ENCODE measurements around the gene DDA1.

Gene DDA1

GRCh38 chr19:17333611-17334413 lies 24.4 kb downstream of the DDA1 start (continued):
- no peak for TF ChIP-seq ZNF843 (tag by site-specific recombination; IDR thresholded peaks at IDR 0.05)
- no peak for TF ChIP-seq SCRT1 (tag by site-specific recombination; IDR thresholded peaks at IDR 0.05; ENCODE audit: borderline replicate concordance)
- peak; percentile 97 for TF ChIP-seq ZNF239 (tag by site-specific recombination; IDR thresholded peaks at IDR 0.05)

- Histone ChIP-seq H3K36me3 (ENCODE audit: control insufficient read depth in 2 of 2, insufficient read depth in 1 of 2, low read length in 2 of 2) (peaks cover 0 to 31% of the 10 kb centered on the region in 2 experiments; a peak in 2 of 3 replicates), H3K27ac (ENCODE audit: extremely low read depth, low read depth, low read length) (peak within 1 kb of the TSS; percentile 57; the same call in 1 of the 2 replicates), H3K4me3 (ENCODE audit: low read depth, low read length) (peak within 1 kb of the TSS; percentile 72), H3K9me3 (ENCODE audit: control insufficient read depth, insufficient read depth, low read depth, low read length) (no peaks in the 10 kb centered on the region), H3K4me1 (ENCODE audit: control insufficient read depth, insufficient read depth, low read length) (peaks cover 8% of the 10 kb centered on the region)
- ChIA-PET CTCF (interaction anchor here (0.6 to 2.4 kb wide), 14 partner anchors 22 to 529 kb away, joined by 3 to 9 read pairs (median 3); partner anchors contain the start of gene MRPL34), POLR2A (interaction anchor here (0.7 to 7.6 kb wide), 6 partner anchors 11 to 85 kb away, joined by 3 to 64 read pairs (median 4); partner anchors contain the start of genes DDA1 and MVB12A)
- TF ChIP-seq ZNF555 (tag by site-specific recombination; conservative IDR thresholded peaks at IDR 0.05) (no peak), ZNF654 (tag by site-specific recombination; IDR thresholded peaks at IDR 0.05; ENCODE audit: low read depth) (no peak), ZNF529 (tag by site-specific recombination; IDR thresholded peaks at IDR 0.05; ENCODE audit: insufficient replicate concordance) (peak; percentile 63), ZXDB (tag by site-specific recombination; IDR thresholded peaks at IDR 0.05) (peak; percentile 96), ZNF37A (tag by site-specific recombination; IDR thresholded peaks at IDR 0.05) (peak; percentile 67), ZIC2 (tag by site-specific recombination; IDR thresholded peaks at IDR 0.05) (peak; percentile 79), ZNF157 (tag by site-specific recombination; IDR thresholded peaks at IDR 0.05) (no peak), YY1 (tag by site-specific recombination; IDR thresholded peaks at IDR 0.05) (peak; percentile 82), ZFP41 (tag by site-specific recombination; IDR thresholded peaks at IDR 0.05; ENCODE audit: borderline replicate concordance) (no peak), PRDM6 (tag by site-specific recombination; IDR thresholded peaks at IDR 0.05) (peak; percentile 49; the same call in 1 of the 2 replicates), ZNF23 (tag by site-specific recombination; IDR thresholded peaks at IDR 0.05; ENCODE audit: borderline replicate concordance) (peak; percentile 75; the same call in 1 of the 2 replicates), MEIS1 (CRISPR knock-in tag; IDR thresholded peaks at IDR 0.05; ENCODE audit: borderline replicate concordance) (no peak), ZEB2 (tag by site-specific recombination; IDR thresholded peaks at IDR 0.05) (peak; percentile 98), ZNF645 (tag by site-specific recombination; IDR thresholded peaks at IDR 0.05) (no peak), ELK4 (IDR thresholded peaks at IDR 0.05; ENCODE audit: borderline replicate concordance, low read depth, low read length) (no peak), ZSCAN5A (tag by site-specific recombination; IDR thresholded peaks at IDR 0.05) (peak; percentile 99), ZNF10 (tag by site-specific recombination; IDR thresholded peaks at IDR 0.05) (peak; percentile 91), ZNF302 (tag by site-specific recombination; IDR thresholded peaks at IDR 0.05; ENCODE audit: low read depth) (0 out of 2 replicates have a peak, but pooled peaks have one; percentile 49), ZNF837 (tag by site-specific recombination; IDR thresholded peaks at IDR 0.05) (peak; percentile 100), ZSCAN18 (tag by site-specific recombination; IDR thresholded peaks at IDR 0.05) (peak; percentile 89), ZNF777 (tag by site-specific recombination; IDR thresholded peaks at IDR 0.05; ENCODE audit: borderline replicate concordance) (no peak; the same call in 1 of the 2 replicates), BCL11B (tag by site-specific recombination; IDR thresholded peaks at IDR 0.05; ENCODE audit: low read depth) (peak; percentile 97)
These were observed 25.3 kb downstream of the DDA1 start, which contains the start of gene ANO8 for GRCh38 chr19:17334414-17335409. TSS of gene ANO8 (minus strand) at chr19:17334855. CDS start at chr19:17334670, 185 bp downstream.

Measured in HEK293 (cell line).